ENCODE results near the gene TRPM2.

- TF ChIP-seq POLR2A (IDR thresholded peaks at IDR 0.05): no peak
- TF ChIP-seq CTCF (IDR thresholded peaks at IDR 0.05): no peak
- no peak for TF ChIP-seq POLR2AphosphoS5 (IDR thresholded peaks at IDR 0.05)
These were observed 91.9 kb downstream of the TRPM2 start for GRCh38 chr21:44445145-44445812.
